Testis (tissue), 2 donors: Measurements from ENCODE around the gene ALDH9A1.

ENCODE experiments used
- POLR2A ChIP-seq: fragments of 450-650 bp; IDR thresholded peaks from one replicate; pipeline ENCODE4 v1.6.1; 2017; ENCODE audit warnings: antibody characterized with exemption, mild to moderate bottlenecking, moderate library complexity
- TF ChIP-seq, protein P1 (sequence below), 3 experiments: fragments of 450-650 bp in 2 of 3; fragments of 200-600 bp in 1 of 3; sonication (generic) in 1 of 3; IDR thresholded peaks; one replicate each; pipeline ENCODE4 v1.5.1; 2016 to 2019; ENCODE audit warnings: antibody characterized with exemption in 3 of 3, mild to moderate bottlenecking in 2 of 3, moderate library complexity in 1 of 3

GRCh38 chr1:165659581-165659895 lies 38.8 kb downstream of the ALDH9A1 start:
- TF ChIP-seq, protein P1, sequence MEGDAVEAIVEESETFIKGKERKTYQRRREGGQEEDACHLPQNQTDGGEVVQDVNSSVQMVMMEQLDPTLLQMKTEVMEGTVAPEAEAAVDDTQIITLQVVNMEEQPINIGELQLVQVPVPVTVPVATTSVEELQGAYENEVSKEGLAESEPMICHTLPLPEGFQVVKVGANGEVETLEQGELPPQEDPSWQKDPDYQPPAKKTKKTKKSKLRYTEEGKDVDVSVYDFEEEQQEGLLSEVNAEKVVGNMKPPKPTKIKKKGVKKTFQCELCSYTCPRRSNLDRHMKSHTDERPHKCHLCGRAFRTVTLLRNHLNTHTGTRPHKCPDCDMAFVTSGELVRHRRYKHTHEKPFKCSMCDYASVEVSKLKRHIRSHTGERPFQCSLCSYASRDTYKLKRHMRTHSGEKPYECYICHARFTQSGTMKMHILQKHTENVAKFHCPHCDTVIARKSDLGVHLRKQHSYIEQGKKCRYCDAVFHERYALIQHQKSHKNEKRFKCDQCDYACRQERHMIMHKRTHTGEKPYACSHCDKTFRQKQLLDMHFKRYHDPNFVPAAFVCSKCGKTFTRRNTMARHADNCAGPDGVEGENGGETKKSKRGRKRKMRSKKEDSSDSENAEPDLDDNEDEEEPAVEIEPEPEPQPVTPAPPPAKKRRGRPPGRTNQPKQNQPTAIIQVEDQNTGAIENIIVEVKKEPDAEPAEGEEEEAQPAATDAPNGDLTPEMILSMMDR (IDR thresholded peaks at IDR 0.05): no peak
- no peak for TF ChIP-seq POLR2A
